Measurements from ENCODE around the gene CAST.

CAST gene

GRCh38 chr5:96812851-96813250, 150.7 kb downstream of the CAST start:
- no peak overlapping the region for H3K27ac ChIP-seq
- no peak for TF ChIP-seq CTCF (IDR thresholded peaks at IDR 0.05)

DNA sequence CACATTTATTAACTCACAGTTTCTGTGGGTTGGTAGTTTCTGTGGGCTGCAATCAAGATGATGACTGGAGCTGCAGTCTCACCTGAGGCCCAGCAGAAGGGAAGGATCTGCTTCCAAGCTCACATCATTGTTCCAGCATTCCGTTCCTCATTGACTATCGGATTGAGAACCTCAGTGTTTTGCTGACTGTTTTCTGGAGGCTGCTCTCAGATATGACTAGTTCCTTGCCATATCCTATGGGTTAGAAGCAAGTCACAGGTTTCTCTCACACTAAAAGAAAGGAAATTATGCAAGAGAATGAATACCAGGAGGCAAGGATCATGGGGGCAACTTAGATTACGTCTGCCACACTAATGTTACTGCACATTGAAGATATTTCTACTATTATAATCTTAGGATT, 151.9 kb downstream of the CAST start:
- no peak overlapping the region for H3K27ac ChIP-seq
- TF ChIP-seq CTCF (IDR thresholded peaks at IDR 0.05): no peak
- no peak for TF ChIP-seq ZFX (IDR thresholded peaks at IDR 0.05; ENCODE audit: borderline replicate concordance)

DNA sequence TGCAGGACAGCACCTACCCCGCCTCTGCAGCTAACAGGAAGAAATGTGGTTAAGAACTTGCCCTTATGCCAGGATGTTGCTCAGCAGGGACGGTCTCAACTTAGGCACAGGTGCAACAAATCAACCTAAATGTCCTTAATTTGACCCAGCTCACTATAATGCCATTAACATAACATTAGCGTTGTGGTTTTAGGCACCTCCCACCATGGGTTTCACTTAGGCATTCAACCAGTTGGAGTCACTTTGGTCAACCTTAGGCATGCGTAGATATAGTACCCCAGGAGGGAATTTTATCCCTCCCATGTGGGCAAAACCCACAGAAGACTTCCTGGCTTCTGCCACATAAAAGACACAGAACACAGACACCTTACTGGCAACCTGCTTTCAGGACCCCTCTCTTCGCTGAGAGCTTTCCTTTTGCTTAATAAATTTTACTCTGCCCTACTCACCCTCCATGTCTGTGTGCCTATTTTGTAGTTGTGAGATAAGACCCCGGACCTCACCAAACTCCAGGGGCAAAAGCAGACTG, 154.3 kb downstream of the CAST start:
- H3K27ac ChIP-seq: no peak overlapping the region
- TF ChIP-seq CTCF (IDR thresholded peaks at IDR 0.05): no peak
- TF ChIP-seq ZFX (IDR thresholded peaks at IDR 0.05; ENCODE audit: borderline replicate concordance): no peak

- TF ChIP-seq ZFX (IDR thresholded peaks at IDR 0.05; ENCODE audit: borderline replicate concordance) (no peak), CTCF (IDR thresholded peaks at IDR 0.05) (no peak)
- H3K27ac ChIP-seq: no peak overlapping the region
Observed at GRCh38 chr5:96816991-96817390, 154.8 kb downstream of the CAST start.

DNA sequence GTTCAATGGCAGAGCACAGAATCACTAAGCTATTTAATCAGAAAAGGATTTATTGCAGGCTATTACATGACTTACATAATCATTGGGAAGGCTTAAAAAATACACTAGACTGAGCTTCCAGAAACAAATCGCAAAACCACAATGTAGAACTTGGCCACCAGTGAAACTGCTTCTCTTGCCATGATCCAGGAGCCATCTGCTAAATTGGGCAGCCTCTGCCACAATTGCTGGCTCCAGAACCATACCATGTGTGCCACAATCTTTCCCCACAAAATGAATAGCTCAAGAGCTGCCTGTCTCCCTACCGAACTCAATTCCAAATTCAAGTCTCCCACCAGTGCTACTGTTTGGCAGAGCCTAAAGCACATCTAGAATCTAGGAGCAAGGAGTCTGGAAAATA, 155.3 kb downstream of the CAST start:
- no peak overlapping the region for H3K27ac ChIP-seq
- no peak for TF ChIP-seq ZFX (IDR thresholded peaks at IDR 0.05; ENCODE audit: borderline replicate concordance)
- no peak for TF ChIP-seq CTCF (IDR thresholded peaks at IDR 0.05)

DNA sequence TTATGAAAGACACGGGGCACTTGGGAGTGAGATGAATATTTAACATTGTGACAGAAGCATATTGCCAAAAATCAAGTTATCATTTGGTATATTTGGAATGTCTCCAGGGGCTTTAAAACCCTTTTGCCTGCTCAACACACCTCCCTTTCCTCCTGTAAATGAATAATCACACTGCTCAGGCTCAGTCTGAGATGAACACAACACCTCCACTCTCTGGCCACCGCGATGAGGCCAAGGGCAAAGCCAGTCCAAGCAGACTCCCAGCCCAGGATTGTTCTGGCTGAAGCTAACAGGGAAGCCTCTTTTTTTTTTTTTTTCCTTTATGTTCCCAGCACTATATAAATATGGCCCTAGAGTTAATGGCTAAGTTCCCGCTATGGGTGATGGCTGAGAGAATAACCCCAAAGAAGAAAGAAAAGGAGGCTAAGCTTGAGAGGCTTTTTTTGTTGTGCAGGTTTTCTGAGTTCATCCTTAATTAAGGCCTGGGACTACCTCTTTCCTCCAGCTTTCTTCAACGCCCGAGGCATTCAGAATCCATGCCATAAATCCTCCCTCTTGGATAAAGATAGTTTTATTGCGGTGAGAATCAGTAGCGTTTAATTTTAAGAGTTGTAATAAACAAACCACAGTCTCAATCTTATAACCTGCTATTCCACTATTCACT, 156.1 kb downstream of the CAST start:
- no peak overlapping the region for H3K27ac ChIP-seq
- TF ChIP-seq ZFX (IDR thresholded peaks at IDR 0.05; ENCODE audit: borderline replicate concordance) (no peak), CTCF (IDR thresholded peaks at IDR 0.05) (no peak)

GRCh38 chr5:96819806-96820205, 157.6 kb downstream of the CAST start:
- H3K27ac ChIP-seq: no peak overlapping the region
- TF ChIP-seq CTCF (IDR thresholded peaks at IDR 0.05) (no peak), ZFX (IDR thresholded peaks at IDR 0.05; ENCODE audit: borderline replicate concordance) (no peak)
